HG03045 (cell line): ENCODE results near the gene ANKHD1.

Source experiments
- ATAC-seq: cut with Tn5 transposase; IDR thresholded peaks from one replicate; pipeline ENCODE4 v1.9.1; 2021; ENCODE audit warnings: mild to moderate bottlenecking, moderate library complexity; ENCODE audit not compliant: unreplicated experiment

The ANKHD1 gene

GRCh38 chr5:140509898-140510297, 108.3 kb downstream of the ANKHD1 start:
- no peak for ATAC-seq

DNA sequence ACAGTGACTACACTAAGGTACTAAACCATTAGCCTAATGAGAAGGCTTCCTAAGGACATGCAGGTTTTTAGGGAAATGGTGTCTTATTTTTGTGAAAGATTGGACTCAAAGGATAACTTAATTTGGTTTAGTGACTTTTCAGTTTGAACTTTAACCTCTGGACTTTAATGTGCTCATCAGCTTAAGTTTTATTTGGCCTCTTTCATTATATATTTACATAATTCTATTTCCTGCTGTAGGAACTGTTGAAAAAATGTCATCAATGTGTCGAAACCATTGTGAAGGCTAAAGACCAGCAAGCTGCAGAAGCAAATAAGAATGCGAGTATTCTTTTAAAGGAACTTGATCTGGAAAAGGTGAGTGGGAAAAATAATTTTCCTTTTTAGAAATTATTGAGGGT, 111.5 kb downstream of the ANKHD1 start:
- no peak for ATAC-seq

DNA sequence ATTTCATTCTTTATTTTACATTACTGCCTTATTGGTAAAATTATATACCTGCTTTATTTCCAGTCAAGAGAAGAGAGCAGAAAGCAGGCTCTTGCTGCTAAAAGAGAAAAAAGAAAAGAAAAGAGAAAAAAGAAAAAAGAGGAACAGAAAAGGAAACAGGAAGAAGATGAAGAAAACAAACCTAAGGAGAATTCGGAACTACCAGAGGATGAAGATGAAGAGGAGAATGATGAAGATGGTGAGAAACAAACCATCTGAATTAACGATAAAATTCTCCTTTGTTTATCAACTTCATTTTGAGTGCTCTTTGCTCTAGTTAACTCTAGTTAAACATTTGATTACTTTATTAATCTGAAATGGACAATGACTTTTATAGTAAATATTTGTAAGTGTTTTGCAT, 122.4 kb downstream of the ANKHD1 start:
- ATAC-seq, result no peak

GRCh38 chr5:140540227-140540626, 138.6 kb downstream of the ANKHD1 start:
- no peak for ATAC-seq

DNA sequence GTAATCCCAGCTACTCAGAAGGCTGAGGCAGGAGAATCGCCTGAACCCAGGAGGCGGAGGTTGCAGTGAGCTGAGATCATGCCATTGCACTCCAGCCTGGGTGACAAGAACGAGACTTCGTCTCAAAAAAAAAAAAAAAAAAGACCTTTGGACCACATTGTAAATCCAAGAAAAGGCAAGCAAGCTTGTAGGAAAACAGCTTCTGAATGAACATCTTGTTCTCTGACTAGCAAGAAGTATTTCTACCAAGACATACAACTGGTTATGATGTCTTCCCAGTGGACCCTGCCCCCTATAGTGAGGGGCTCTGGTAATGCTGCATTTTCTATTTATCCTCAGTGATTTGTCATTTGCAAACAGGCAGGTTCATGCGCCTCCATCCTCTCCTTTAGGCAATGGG, 141.3 kb downstream of the ANKHD1 start:
- ATAC-seq, result no peak

DNA sequence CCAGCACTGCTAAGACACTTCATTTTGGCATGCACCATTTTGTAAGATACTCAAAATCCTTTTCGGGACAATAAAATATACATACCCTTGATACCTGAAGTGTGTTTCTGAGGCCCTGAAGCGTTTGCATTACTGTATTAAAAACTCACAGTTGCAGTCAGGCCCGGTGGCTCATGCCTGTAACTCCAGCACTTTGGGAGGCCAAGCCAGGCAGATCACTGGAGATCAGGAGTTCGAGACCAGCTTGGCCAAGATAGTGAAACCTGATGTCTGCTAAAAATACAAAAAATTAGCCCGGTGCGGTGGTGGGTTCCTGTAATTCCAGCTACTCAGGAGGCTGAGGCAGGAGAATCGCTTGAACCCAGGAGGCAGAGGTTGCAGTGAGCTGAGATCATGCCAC, 143.4 kb downstream of the ANKHD1 start:
- ATAC-seq, result no peak

GRCh38 chr5:140545606-140546005, 144.0 kb downstream of the ANKHD1 start:
- no peak for ATAC-seq

DNA sequence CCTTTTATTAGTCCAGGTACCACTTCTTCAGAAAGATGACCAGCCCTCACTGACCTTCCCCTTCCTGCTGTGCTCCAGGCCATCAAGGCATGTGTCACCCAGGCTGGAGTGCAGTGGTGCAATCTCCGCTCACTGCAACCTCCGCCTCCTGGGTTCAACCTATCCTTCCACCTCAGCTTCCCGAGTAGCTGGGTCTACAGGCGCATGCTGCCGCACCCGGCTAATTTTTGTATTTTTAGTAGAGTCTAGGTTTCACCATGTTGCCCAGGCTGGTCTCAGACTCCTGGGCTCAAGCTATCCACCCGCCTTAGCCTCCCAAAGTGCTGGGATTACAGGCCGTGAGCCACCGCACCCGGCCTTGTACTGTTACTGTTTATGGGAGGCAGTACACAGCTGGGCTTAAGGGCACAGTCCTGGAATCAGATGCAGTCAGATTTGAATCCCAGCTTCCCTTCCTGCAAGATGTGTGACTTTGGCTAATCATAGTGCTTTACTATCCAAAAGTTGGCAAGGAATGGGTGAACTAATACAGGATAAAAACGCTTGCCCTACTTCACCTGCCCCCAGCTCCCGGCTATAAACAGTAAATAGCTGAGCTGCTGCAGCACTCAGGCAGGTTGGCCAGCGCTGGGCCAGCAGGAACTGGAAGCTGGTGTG, 145.3 kb downstream of the ANKHD1 start:
- ATAC-seq, result peak; percentile 2

DNA sequence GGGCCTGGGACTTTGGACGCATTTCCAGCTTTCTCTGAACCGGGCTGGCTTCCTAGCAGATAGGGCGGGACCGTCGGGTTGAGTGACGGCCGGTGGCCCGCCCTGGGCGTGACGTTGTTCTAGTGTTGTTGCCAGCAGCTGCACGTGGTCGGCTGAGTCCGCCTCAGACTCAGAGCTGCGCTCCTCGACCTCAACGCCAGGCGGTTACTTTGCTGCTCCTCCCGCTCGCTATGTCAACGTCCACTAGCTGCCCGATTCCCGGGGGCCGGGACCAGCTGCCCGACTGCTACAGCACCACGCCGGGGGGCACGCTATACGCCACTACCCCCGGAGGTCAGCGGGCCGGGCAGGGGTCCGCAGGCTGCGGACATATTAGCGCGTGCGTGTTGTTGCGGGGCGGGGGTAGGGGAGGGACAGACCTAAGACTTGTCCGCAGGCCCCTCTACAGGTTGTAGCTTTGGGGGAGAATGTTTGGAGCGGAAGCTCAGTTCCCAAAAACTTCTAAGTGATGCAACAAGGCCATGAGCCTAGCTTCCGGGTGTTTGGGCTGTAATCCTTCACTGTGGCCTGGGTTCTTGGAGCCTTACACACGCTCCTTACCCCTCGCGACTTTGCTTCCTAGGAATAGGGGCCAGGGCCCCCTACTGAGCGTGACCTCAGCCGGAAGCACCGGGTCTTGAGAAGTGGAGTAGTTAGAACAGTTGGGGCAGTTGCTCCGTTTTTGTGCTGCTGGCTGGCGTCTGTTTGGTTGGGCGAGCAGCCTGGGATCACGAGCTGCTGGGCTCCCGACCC, 146.1 kb downstream of the ANKHD1 start, which contains the start of gene EIF4EBP3:
TSS of gene EIF4EBP3 (plus strand) at position 155 of the 792 bp plus-strand sequence. CDS start at position 231, 76 bp downstream.
- peak; percentile 98 for ATAC-seq

- no peak for ATAC-seq
These were observed 146.7 kb downstream of the ANKHD1 start for GRCh38 chr5:140548300-140548688.

DNA sequence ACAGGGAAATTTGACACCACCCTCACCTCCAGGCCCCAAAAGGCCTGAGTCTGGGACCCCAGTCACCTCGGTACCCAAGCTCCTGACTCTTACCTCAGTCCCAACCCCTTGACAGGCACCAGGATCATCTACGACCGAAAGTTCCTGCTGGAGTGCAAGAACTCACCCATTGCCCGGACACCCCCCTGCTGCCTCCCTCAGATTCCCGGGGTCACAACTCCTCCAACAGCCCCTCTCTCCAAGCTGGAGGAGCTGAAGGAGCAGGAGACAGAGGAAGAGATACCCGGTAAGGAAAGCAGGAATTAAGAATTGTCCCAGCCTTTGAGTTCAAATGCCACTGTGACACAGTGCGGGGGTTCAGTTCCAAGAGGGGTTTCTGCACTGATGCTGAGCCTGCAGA, 147.2 kb downstream of the ANKHD1 start:
- ATAC-seq, result no peak

GRCh38 chr5:140549237-140550144, 147.9 kb downstream of the ANKHD1 start:
- no peak for ATAC-seq

DNA sequence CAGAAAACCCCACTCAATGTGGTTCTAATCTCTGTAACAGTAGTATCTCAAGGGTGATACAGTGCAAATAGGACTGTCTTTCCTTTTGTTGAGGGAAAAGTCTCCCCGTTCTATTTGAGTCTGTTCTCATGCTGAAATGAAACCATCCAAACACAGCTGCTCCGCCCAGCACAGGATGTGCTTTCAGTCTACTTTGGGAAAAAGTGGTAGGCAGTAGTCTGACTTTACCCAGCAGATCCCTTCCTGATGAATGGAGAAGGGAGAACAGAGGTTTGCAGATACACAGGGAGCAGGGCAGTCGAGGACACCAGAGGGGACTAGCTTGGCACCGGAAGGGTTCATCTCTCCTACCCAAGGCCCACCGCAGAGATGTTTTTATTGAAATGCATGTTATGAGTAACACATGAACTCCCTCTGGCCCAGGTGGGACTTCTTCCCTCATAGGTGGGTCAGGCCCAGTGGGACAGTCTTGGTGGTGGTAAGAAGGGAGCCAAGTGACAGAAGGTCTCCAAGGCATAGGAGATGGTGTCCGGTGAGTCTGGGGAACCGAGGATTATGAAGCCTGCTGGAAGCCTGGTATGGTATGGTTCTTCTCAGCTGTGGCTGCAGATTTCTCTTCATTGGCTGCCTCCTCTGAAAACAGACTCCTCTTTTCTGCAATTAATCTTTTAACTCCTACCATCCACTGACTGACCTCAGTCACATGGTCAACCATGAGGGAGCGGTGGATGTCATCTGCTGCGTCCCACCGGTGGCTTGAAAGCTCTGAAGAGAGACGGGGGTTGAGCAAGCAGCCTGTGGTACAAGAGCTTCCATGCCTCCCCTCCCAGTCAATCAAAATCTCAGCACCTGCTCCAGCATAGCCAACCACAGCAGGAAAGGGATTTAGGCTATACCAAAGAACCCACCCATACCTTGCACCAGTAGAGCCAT, 148.8 kb downstream of the ANKHD1 start:
- no peak for ATAC-seq

DNA sequence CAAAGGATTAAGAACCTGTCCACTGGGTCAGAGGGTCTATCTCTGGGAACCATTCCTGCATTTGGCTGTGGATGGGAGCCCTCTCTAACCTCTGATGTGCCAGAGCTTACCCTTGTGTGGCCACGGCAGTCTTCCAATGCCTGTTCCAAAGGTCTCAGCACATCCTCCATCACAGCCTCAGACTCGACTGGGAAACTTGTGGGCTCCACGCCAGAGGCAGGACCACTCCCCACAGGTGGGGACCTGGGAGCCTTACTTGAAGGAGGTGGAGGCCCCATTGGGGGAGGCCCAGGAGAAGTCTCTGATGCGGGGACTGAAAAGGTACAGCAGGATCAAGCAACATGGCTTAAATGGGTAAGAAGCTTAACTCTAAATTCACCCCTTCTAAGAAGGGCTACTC, 150.2 kb downstream of the ANKHD1 start:
- no peak for ATAC-seq

DNA sequence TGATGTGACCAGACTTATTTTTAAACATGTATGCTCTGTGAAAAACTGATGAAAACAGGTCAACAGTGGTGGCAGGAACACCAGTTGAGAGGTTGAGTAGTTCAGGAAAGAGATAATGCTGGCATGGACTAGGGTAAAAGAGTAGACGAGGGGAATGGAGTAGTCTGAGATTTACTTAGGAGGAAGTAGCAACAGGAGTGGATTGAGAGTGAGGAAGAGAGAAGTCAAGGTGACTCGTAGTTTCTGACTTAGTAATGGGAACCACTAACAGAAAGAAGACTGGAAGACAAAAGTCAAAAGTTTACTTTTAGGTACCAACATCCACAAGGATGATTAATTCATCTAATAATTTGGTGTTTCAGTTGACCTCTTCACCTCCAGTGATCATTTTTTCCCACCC, 152.0 kb downstream of the ANKHD1 start:
- no peak for ATAC-seq

DNA sequence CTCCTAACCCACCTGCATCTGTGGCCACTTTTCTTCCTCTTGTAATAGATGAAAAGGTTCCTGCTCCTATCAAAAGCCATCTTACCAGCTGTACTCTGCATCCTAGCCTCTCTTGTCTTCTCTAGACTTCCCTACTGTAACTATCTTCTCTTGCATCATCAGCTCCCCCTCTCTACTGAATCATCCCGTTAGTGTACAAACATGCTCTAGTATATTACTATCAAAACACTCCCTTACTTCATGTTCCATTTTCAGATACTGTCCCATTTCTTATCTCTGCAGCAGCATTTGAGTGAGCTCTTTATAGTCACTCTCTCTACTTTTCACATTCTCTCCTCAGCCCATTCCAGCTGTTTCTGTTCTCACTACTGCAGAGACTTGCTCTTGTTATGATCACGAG, 152.8 kb downstream of the ANKHD1 start:
- no peak for ATAC-seq

DNA sequence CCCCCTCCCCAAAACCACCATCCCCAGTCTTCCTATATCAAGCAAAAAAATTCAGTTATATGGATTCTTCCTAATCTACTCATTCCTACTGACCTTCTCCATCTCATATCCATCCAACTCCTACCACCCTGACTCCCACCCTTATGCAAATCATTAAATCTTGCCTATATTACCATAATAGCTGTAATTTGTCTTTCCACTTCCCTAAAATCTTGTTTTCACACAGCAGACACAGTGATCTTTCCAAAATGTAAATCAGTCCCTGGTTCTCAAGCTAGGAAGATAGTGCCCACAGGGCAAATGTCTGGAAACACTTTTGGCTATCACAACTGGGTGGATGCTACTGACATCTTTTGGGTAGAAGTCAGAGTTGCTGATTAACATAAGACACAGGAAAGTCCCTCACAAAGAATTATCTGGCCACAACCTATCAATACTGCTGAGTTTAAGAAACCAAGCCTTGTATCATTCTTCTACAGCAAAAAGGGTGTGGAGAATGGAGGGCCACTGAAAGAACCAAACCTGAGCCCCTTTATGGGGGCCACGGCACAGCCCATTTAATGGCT, 154.2 kb downstream of the ANKHD1 start:
- no peak for ATAC-seq

DNA sequence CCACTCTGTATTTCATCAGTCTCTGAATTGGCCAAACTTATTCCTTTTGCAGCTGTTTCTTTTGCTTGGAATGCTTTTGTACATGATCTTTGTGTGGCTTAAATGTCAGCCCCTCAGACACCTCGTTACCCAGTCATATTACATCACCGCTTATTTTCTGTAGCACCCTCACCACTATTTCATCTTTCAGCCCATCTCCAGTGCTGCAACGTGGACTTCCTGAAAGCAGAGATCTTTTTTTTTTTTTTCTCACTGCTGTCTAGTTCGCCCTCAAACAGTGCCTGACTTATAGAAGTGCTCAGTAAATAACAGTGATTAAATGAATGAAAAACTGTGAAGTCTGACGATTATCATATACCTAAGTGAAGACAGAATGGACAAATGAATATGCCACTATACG, 154.8 kb downstream of the ANKHD1 start:
- ATAC-seq, result no peak

DNA sequence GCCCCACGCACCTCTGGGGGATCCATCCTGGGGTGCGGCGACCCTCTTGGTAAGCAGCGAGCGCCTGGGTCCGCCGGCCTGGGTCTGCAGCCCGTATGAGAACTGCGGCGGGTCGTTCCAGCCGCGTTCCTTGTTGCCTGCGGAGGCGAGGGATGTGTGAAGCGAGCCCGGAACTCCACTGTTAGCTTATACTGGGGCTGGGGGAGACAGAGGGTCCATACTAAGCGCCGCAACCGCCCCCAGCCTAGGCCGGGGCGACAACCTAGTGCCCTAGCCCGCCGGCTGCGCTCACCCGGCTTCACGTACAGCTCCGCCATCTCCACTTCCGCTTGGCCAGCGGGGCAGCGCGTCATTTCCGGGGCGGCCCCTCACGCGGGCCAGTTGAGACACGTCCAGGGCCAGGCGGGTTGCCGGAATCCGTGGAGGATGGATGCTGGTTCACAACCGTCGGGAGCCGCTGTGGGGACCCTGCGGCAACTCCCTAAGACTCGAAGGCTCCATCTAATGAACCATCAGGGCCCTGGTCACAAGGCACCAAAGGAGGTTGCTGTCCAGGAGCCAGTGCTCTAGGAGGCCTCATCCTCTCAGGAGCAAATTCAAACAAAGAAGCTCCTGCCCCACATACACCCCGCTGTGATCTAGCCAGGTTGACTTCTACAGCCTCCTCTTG, 155.6 kb downstream of the ANKHD1 start, which contains the start of gene SRA1:
TSS of gene SRA1 (minus strand) at position 338 of the 670 bp plus-strand sequence. CDS start at position 317, 21 bp downstream.
- ATAC-seq, result peak; percentile 95
